Endothelial cell of umbilical vein (primary cell): ENCODE results near the gene PYGB.

Experiments used
- CTCF ChIP-seq, 2 donors: IDR thresholded peaks; 1 replicate in 1 of 2; 2 replicates in 1 of 2; pipeline ENCODE4 v1.5.1; 2011; ENCODE audit warnings: low read length in 2 of 2, mild to moderate bottlenecking in 2 of 2, moderate library complexity in 2 of 2, control low read depth in 1 of 2, inconsistent platforms in 1 of 2, low read depth in 1 of 2; ENCODE audit not compliant: insufficient read depth in 1 of 2; ENCODE audit errors: extremely low read depth in 1 of 2
- POLR2A ChIP-seq: IDR thresholded peaks from 2 replicates; pipeline ENCODE4 v1.6.1; 2012; ENCODE audit warnings: low read depth, mild to moderate bottlenecking, control low read depth, low read length

- TF ChIP-seq CTCF (IDR thresholded peaks at IDR 0.05; ENCODE audit: extremely low read depth in 1 of 2, insufficient read depth in 1 of 2, low read depth in 1 of 2, low read length in 2 of 2), result no peak
- no peak for TF ChIP-seq POLR2A
Measured at GRCh38 chr20:25302596-25302995, 54.7 kb downstream of the PYGB start.
